Left lobe of liver (tissue), 2 donors: ENCODE data around the gene AKR1B15. TPM values are rescaled to one million over a fixed set of nuclear protein-coding genes. Genes with fewer than 3 reads are reported as not detected.

ENCODE experiments used
- ATAC-seq: fragments of 200-7000 bp; cut with Tn5 transposase; one replicate; pipeline ENCODE4 v1.9.1; 2020; ENCODE audit warnings: mild to moderate bottlenecking, moderate library complexity
- DNase-seq: peaks from one replicate; pipeline ENCODE4 v3.0.0-alpha.2; 2020; ENCODE audit warnings: low spot score
- total RNA-seq: library from RNA; stranded (reverse); gene quantifications from one replicate; pipeline ENCODE4 v1.2.1, GENCODE V29; 2021
- donor health status: DM: no; HTN: no; CAD: no; lungs with moderate emphysema.
- donor health status: DM: no; HTN: yes; CAD: no.

The AKR1B15 gene
- total RNA-seq, 1 donor from 2014 or later, result not detected

DNA sequence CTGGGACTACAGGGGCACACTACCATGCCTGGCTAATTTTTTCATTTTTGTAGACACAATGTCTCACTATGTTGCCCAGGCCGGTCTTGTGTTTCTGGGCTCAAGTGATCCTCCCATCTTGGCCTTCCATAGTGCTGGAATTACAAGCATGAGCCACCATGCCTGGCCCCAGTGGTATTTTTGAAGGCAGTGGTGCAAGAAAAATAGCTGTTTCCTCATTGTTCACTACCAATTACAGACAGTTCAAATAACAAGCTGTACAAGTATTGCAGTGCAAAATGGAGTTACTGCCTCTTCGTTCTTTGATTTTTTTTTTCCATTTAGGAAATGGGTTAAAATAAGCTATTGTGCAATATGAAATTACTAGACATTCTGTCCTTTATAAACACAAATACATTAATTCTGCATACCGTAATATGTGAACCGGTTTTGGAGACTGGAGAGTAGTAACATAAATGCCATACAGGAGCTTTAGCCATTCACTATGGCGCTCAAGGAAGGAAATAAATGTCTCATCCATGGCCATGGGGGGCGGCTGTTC, 62.8 kb downstream of the AKR1B15 start:
- ATAC-seq (no peak), DNase-seq (no peak)

DNA sequence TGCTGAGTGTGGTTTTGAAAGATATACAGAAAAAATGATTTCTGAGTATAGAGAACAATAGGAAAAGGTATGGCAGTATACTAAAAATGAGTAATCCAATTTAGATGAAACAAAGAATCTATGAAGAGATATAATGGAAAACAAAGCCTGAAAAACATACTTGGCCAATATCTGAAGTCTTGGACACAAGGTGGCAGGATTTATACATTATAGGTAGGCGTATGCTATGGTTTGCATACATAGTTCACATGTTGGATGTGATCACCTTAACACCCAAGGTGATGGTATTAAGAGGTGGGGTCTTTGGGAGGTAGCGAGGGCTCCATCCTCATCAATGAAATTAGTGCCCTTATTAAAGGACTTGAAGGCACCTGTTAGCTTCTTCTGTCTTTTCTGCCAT, 63.3 kb downstream of the AKR1B15 start:
- ATAC-seq (no peak), DNase-seq (no peak)

DNA sequence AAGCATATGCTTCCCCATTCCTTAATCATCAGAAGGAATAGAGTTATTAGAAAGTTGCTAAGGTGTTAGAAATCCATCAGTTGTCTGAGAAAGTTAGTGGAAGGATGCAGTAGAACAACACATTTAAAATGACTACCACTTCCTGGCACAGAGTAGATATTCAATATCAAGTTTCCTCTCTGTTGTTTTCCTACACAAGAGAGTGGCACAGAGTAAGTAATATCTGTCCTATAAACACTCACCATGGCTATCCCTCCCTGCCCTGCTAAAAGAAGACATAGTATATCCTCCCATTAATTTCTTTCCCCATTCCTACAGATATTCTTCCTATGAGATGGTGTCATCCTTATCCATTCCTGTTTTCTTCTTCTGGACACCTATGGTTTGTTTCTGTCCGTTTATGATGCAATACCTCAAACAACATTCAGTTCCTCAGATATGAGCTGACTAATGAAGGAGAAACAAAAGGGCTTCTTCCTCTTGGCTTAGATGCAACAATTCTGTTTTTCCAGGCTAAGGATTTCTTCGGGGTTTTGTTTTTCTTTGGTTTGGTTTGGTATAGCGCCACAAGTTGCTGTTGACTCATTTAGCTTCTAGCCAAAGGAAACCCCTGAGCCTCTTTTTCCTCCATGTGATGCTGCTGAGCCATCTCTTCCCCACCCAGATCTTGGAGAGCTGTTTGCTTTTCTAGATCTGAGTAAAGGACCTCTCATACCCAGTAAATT, 64.9 kb downstream of the AKR1B15 start:
- DNase-seq (no peak), ATAC-seq (no peak)

DNA sequence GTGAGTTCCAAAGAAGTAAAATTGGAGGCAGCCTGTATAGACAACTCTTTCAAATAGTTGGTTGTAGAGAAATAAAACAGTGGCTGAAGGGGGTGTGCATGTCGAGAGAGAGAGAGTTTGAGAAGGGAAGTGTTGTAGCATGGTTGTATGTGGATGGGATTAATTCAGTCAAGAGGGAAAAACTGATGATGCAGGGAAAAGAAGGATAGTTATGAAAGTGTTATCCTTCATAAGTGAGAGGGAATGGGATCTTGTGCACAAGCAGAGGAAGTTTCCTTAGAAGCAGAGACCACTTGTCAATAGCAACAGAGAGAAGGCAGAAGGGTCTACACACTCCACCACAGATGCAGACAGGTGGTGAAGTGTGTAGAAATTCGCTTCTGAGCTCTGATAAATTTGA, 67.7 kb downstream of the AKR1B15 start:
- ATAC-seq, result no peak
- no peak for DNase-seq

DNA sequence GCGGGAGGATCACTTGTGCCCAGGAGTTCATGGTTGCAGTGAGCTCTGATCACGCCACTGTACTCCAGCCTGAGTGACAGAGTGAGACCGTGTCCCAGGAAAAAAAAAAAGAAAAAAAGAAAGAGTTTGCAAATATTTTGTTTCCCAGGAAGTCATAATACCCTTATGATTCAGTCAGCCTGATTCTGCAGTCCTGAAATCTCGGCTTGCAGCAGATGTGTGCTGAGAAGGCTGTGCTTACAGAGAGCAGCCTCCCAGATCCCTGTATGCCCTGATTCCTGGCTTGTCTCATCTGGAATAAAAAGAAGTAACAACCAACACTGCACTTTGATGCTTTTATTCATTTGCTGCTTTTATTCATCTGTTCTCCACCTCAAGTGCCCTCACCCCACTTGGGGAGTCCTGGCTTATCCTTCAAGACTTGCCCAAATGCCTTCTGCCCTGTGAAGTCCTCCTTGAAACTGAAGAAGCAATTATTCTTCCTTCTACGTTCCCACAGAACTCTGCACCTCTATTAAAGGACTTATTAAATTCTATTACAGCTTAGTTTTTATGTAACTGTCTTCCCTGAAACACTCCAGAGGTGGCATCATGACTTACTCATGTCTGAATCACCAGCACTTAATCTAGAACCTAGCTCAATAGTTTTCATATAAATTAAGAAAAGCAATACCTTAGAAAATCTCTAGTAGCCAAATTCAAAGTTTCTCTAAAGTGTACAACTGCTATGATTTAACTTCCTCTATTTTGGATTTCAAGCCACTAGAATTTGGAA, 70.0 kb downstream of the AKR1B15 start:
- ATAC-seq (no peak), DNase-seq (no peak)

DNA sequence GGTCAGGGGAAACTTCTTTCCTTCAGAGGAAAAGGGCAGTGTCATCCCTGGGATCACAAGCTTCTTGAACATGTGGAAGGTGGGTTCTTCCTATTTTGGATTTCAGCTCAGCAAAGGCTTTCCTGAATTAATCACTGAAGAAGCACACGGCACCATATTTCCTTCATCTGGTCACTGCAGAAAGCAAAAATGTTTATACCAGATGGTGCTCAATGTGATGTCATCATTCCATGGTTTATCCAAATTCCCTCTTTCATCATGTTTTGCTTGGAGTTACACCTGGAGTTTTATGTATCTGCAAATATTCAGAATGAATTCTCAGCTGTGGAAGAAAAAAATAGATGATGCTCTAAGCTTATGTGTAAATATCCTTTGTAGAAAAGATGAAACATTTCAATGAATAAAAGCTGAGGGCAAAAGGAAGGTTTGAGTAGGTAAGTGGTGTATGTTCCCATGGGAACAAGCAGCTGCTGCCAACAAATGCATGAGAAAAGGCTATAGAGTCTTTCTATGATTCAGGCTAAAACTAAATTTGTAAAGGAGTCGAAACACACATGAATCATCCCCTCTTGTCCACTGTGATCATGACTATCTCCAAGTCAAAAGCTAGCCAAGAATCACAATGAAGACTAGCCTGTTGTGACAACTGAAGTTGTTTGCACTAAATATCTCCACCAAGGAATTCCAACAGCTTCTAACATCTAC, 70.9 kb downstream of the AKR1B15 start:
- ATAC-seq (no peak), DNase-seq (no peak)

DNA sequence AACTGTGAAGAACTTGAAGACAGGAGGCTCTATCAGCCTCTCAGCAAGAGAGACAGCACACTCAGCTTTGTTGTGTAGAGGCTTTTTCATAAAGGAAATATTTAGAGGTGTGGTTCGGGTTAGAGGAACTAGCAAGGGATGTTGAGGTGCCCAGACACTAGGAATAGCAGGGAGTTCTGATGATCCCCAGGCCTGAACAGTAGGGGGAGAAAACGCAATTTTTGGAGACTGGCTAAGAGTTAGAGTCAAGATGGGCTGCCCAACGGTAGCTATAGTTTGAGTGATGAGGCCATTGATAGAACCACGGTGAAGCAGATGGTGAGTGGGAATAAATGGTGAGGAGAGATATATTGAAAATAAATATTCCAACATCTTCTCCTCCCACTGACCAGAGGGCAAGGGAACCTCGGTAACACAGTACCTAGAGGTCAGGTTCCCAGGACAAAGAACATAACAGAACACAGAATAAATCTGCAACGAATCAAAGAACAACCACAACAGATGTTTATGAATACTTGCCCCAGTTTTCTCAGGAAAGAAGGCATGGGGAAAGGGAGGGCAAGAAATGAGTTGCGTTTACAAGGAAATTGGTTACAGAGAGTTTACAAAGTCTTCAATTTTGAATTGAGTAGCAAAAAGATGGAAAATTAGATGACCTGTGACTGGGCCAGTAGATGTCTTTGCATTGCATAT, 73.5 kb downstream of the AKR1B15 start:
- DNase-seq (no peak), ATAC-seq (no peak)

DNA sequence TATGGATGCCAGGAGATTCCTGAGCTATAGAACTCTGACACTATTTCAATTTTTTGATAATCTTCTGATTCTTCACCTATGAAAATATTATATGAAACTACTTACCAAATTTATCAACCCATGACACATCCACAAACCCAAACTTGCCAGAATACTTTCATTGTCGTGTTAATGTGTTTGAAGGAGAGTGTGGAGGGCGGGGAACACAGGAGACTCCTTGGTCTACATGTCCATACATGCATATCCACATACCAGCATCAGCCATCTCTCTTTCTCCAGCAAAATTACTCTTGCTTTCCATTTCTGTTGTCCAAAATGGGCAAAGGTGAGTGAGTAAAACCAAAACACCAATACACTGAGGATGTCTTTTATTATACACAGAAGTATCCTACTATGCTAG, 74.3 kb downstream of the AKR1B15 start:
- no peak for DNase-seq
- ATAC-seq, result no peak

DNA sequence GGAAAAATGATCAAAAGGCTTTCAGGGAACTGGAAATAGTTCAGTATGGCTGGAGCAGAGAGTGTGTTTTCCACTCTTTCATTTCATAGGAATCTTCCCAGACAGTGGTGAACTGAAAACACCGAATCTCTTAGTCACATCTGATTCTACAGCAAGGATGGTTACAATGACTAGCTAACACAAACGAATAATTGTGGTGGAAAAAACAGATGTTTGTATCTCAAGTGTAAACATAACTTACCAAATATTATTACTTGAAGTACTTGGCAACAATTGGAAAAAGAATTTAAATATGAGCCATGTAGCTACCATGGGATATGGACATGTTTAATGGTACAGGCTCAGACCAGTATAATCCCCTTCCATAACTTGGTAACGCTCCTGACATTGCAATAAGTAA, 76.6 kb downstream of the AKR1B15 start:
- no peak for ATAC-seq
- DNase-seq, result no peak

DNA sequence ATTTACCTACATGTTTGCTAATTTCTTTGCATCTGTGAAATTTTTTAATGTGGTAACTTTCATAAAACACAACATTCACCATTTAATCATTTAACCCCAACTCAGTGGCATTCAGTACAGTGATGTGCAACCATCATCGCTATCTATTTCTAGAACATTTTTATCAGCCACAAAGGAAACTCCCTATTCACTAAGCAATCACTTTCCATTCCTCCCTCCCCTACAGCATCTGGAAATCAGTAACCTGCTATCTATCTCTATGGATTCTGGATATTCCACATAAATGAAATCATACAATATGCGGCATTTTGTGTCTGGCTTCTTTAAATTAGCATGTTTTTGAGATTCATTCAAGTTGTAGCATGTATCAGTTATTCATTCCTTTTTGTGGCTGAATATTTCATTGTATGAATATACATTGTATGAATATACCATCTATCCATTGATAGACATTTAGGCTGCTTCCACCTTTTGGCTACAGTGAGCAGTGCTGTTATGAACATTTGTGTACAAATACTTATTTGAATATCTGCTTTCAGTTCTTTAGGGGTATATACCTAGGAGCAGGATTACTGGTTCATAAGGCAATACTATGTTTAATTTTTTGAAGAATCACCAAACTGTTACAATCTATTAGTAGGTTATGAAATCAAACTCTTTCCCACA, 78.3 kb downstream of the AKR1B15 start:
- DNase-seq (no peak), ATAC-seq (no peak)

DNA sequence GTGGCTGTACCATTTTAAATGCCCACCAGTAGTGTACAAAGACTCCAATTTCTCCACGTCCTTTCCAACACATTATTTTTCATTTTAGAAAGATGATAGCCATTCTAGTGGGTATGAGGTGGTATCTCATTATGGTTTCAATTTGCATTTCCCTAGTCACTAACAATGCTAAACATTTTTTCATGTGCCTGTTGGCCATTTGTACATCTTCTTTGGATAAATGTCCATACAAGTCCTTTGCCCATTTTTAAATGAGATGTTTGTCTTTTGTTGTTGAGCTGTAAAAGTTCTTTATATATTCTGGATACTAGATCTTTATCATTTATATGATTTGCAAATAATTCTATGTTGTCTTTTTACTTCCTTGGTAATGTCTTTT, 78.9 kb downstream of the AKR1B15 start:
- no peak for DNase-seq
- no peak for ATAC-seq

DNA sequence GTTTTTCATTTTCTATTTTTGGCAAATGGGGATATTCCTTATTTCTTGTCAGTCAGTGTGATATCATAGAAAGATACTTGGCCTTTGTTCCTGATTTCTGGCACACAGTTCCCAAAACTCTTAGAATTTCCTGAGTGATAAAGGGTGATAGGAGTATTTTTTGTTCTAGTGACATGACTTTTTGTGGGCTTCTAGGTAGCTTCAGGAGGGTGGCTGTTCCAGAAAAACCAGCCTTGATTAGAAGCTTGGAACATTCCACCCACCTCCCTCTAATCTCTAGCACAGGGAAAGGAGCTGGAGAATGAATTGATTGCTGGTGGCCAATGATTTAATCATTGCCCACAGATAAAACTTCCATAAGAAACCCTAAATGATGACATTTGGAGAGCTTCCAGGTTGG, 80.5 kb downstream of the AKR1B15 start:
- ATAC-seq (no peak), DNase-seq (no peak)

Other genes with a start within 250 kb of the AKR1B15 start
- gene SLC35B4, start 232.2 kb upstream of the AKR1B15 start, total RNA-seq, result 11.0 TPM
- gene AKR1B1, start 90.0 kb upstream of the AKR1B15 start, total RNA-seq, result 9.7 TPM
- gene AKR1B10, start 21.5 kb upstream of the AKR1B15 start, total RNA-seq, result 3.7 TPM
- gene BPGM, start 97.7 kb downstream of the AKR1B15 start, total RNA-seq, result 5.9 TPM
- 145 TPM for gene CALD1, start 230.5 kb downstream of the AKR1B15 start, total RNA-seq